Ishikawa (cell line): ENCODE results near the gene SMARCA4.

Source experiments
- CREB1 ChIP-seq: IDR thresholded peaks from 2 replicates; pipeline ENCODE4 v1.6.1; 2012; ENCODE audit warnings: low read depth
- EP300 ChIP-seq: IDR thresholded peaks from 2 replicates; pipeline ENCODE4 v1.6.1; 2012; ENCODE audit warnings: borderline replicate concordance
- NFIC ChIP-seq: IDR thresholded peaks from 2 replicates; pipeline ENCODE4 v1.6.1; 2012
- RAD21 ChIP-seq: IDR thresholded peaks from 2 replicates; pipeline ENCODE4 v1.6.1; 2012; ENCODE audit warnings: low read depth
- TAF1 ChIP-seq: IDR thresholded peaks from 2 replicates; pipeline ENCODE4 v1.6.1; 2012; ENCODE audit warnings: low read depth, mild to moderate bottlenecking
- TCF12 ChIP-seq: IDR thresholded peaks from 2 replicates; pipeline ENCODE4 v1.6.1; 2012; ENCODE audit warnings: low read depth
- TF ChIP-seq, protein P1 (sequence below): IDR thresholded peaks from 2 replicates; pipeline ENCODE4 v1.6.1; 2012; ENCODE audit warnings: low read depth, mild to moderate bottlenecking
- TF ChIP-seq, protein P2 (sequence below): IDR thresholded peaks from 2 replicates; pipeline ENCODE4 v1.6.1; 2012
- TF ChIP-seq, protein P3 (sequence below): IDR thresholded peaks from 2 replicates; pipeline ENCODE4 v1.6.1; 2012

GRCh38 chr19:11067356-11068113, 106.7 kb downstream of the SMARCA4 start:
- TF ChIP-seq CREB1 (no peak), TAF1 (no peak), TCF12 (no peak), EP300 (no peak), RAD21 (no peak), NFIC (no peak)
- TF ChIP-seq, protein P1, sequence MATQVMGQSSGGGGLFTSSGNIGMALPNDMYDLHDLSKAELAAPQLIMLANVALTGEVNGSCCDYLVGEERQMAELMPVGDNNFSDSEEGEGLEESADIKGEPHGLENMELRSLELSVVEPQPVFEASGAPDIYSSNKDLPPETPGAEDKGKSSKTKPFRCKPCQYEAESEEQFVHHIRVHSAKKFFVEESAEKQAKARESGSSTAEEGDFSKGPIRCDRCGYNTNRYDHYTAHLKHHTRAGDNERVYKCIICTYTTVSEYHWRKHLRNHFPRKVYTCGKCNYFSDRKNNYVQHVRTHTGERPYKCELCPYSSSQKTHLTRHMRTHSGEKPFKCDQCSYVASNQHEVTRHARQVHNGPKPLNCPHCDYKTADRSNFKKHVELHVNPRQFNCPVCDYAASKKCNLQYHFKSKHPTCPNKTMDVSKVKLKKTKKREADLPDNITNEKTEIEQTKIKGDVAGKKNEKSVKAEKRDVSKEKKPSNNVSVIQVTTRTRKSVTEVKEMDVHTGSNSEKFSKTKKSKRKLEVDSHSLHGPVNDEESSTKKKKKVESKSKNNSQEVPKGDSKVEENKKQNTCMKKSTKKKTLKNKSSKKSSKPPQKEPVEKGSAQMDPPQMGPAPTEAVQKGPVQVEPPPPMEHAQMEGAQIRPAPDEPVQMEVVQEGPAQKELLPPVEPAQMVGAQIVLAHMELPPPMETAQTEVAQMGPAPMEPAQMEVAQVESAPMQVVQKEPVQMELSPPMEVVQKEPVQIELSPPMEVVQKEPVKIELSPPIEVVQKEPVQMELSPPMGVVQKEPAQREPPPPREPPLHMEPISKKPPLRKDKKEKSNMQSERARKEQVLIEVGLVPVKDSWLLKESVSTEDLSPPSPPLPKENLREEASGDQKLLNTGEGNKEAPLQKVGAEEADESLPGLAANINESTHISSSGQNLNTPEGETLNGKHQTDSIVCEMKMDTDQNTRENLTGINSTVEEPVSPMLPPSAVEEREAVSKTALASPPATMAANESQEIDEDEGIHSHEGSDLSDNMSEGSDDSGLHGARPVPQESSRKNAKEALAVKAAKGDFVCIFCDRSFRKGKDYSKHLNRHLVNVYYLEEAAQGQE = no peak
- TF ChIP-seq, protein P2, sequence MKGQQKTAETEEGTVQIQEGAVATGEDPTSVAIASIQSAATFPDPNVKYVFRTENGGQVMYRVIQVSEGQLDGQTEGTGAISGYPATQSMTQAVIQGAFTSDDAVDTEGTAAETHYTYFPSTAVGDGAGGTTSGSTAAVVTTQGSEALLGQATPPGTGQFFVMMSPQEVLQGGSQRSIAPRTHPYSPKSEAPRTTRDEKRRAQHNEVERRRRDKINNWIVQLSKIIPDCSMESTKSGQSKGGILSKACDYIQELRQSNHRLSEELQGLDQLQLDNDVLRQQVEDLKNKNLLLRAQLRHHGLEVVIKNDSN = no peak
- TF ChIP-seq, protein P3, sequence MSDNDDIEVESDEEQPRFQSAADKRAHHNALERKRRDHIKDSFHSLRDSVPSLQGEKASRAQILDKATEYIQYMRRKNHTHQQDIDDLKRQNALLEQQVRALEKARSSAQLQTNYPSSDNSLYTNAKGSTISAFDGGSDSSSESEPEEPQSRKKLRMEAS = no peak
